Measurements from ENCODE around the gene IL21R.

DNA sequence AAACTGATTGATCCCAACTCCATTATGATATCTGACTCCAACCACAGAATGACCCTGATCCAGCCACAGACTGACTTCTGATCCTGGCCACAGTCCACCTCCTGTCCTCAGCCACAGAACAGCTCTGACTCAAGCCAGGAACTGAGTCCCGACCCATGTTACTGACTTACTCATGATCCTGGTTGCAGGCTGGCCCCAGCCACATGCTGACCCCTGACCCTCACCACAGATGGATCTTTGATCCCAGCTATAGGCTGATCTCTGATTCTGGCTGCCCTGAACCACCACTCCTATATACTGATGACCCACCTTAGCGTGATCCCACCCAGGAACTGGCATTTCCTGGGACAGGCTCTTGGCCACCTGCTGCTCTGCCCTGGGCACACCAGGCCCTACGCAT, 32.2 kb upstream of the IL21R start:
- TF ChIP-seq, protein P1, sequence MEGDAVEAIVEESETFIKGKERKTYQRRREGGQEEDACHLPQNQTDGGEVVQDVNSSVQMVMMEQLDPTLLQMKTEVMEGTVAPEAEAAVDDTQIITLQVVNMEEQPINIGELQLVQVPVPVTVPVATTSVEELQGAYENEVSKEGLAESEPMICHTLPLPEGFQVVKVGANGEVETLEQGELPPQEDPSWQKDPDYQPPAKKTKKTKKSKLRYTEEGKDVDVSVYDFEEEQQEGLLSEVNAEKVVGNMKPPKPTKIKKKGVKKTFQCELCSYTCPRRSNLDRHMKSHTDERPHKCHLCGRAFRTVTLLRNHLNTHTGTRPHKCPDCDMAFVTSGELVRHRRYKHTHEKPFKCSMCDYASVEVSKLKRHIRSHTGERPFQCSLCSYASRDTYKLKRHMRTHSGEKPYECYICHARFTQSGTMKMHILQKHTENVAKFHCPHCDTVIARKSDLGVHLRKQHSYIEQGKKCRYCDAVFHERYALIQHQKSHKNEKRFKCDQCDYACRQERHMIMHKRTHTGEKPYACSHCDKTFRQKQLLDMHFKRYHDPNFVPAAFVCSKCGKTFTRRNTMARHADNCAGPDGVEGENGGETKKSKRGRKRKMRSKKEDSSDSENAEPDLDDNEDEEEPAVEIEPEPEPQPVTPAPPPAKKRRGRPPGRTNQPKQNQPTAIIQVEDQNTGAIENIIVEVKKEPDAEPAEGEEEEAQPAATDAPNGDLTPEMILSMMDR (IDR thresholded peaks at IDR 0.05; ENCODE audit: low read depth, low read length, poor library complexity, severe bottlenecking) = no peak
- no peak for TF ChIP-seq EZH2phosphoT487 (IDR thresholded peaks at IDR 0.05; ENCODE audit: borderline replicate concordance, low read length)
